Measurements from ENCODE around the gene SLC10A6.

The SLC10A6 gene

DNA sequence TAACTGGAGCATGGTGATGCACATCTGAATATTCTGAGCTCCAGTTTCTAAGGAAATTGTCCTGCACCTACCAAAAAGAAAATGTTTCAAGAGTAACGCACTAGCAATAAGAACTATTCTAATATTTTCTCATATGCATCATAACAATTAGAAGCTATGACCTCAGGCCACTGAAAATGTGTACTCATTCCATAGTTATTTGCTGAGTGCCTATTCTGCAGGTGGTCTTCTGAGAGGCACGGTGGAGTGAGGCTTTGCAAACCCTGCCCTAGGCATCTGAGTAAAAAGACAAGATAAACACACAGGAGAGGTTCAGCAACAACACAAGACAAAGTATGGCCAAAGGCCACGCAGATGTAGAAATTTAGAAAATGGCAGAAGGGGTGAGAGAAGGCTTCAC is 23.7 kb downstream of the SLC10A6 start:
- TF ChIP-seq, protein P1, sequence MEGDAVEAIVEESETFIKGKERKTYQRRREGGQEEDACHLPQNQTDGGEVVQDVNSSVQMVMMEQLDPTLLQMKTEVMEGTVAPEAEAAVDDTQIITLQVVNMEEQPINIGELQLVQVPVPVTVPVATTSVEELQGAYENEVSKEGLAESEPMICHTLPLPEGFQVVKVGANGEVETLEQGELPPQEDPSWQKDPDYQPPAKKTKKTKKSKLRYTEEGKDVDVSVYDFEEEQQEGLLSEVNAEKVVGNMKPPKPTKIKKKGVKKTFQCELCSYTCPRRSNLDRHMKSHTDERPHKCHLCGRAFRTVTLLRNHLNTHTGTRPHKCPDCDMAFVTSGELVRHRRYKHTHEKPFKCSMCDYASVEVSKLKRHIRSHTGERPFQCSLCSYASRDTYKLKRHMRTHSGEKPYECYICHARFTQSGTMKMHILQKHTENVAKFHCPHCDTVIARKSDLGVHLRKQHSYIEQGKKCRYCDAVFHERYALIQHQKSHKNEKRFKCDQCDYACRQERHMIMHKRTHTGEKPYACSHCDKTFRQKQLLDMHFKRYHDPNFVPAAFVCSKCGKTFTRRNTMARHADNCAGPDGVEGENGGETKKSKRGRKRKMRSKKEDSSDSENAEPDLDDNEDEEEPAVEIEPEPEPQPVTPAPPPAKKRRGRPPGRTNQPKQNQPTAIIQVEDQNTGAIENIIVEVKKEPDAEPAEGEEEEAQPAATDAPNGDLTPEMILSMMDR (IDR thresholded peaks at IDR 0.05; ENCODE audit: control extremely low read depth, extremely low read depth, low read depth, missing control alignments), result no peak
- POLR2A ChIA-PET, result no interaction called here

GRCh38 chr4:86822136-86822535 is 27.0 kb downstream of the SLC10A6 start:
- CTCF ChIA-PET, result interaction anchor here (1.4 kb wide), 1 partner anchor 21 kb away, joined by 4 read pairs; no protein-coding TSS in a partner anchor
- TF ChIP-seq, protein P1 (IDR thresholded peaks at IDR 0.05; ENCODE audit: control extremely low read depth, extremely low read depth, low read depth, missing control alignments), result no peak
- no peak for DNase-seq (ENCODE audit: extremely low spot score)
- POLR2A ChIA-PET, result interaction anchor here (0.6 kb wide), 1 partner anchor 1655 kb away, joined by 3 read pairs; no protein-coding TSS in a partner anchor

More for the DNA sequence above, 23.7 kb downstream of the SLC10A6 start:
- CTCF ChIA-PET, result interaction anchor here (0.7 to 0.8 kb wide), 2 partner anchors 12 to 268 kb away, joined by 3 read pairs; no protein-coding TSS in a partner anchor
- DNase-seq (ENCODE audit: extremely low spot score), result no peak

GRCh38 chr4:86821151-86821550 is 28.0 kb downstream of the SLC10A6 start:
- DNase-seq (ENCODE audit: extremely low spot score), result no peak
- TF ChIP-seq, protein P1 (IDR thresholded peaks at IDR 0.05; ENCODE audit: control extremely low read depth, extremely low read depth, low read depth, missing control alignments), result no peak
- ChIA-PET CTCF (no interaction called here), POLR2A (no interaction called here)

- TF ChIP-seq, protein P1 (IDR thresholded peaks at IDR 0.05; ENCODE audit: control extremely low read depth, extremely low read depth, low read depth, missing control alignments), result no peak
- ChIA-PET POLR2A (no interaction called here), CTCF (interaction anchor here (4.3 kb wide), 1 partner anchor 11 kb away, joined by 24 read pairs; no protein-coding TSS in a partner anchor)
- no peak for DNase-seq (ENCODE audit: extremely low spot score)
Observed at GRCh38 chr4:86819561-86819960, 29.6 kb downstream of the SLC10A6 start.

DNA sequence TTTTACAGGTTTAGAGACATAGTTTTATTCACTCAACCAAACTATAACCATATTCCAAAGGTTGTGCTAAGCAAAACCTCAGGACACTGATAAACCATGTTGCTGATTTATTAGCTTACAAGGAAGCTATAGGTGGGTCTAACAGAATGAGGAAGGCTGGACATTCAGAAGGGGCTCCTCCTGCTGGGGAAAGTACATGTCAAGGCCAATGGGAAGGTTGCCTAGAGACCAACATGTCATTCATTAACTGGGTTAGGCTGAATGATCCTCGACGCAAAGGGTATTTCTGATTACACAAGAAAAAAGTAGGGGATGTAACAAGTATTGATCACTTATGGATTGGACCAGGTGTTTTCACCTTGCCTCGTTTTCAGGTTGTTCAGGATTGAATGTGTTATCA is 30.3 kb downstream of the SLC10A6 start:
- ChIA-PET CTCF (interaction anchor here (1.1 to 4.3 kb wide), 3 partner anchors 11 to 18 kb away, joined by 3 to 24 read pairs (median 10); no protein-coding TSS in a partner anchor), POLR2A (no interaction called here)
- no peak for DNase-seq (ENCODE audit: extremely low spot score)
- TF ChIP-seq, protein P1 (IDR thresholded peaks at IDR 0.05; ENCODE audit: control extremely low read depth, extremely low read depth, low read depth, missing control alignments), result no peak

DNA sequence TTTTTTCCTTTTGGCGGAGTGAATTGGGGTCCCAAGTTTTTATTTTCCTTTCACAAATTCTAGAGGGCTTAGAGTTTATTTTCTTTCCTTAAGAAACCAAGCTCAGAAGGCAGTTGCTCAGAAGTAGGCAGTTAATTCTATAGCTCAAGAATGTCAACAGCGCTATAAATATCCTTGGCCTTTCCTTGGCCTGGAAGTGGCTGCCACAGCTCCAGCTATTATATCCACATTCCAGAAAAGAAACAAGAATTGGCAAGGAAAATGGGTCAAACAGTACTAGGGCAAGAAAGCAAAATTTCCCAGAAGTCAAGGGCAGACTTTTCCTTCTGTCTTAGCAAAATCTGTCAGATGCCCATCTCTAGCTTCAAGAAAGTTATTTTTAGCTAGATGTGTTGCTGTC is 31.0 kb downstream of the SLC10A6 start:
- ChIA-PET POLR2A (no interaction called here), CTCF (interaction anchor here (1.1 to 4.3 kb wide), 4 partner anchors 10 to 30 kb away, joined by 3 to 24 read pairs (median 6); no protein-coding TSS in a partner anchor)
- TF ChIP-seq, protein P1 (IDR thresholded peaks at IDR 0.05; ENCODE audit: control extremely low read depth, extremely low read depth, low read depth, missing control alignments), result no peak
- DNase-seq (ENCODE audit: extremely low spot score), result no peak
